Muscle of back (tissue), 11 donors: ENCODE results near the gene UBAC2. TPM values are rescaled to one million over a fixed set of nuclear protein-coding genes. Genes with fewer than 3 reads are reported as not detected.

Experiments used
- DNase-seq, 3 donors: peaks; one replicate each; pipeline versions ENCODE4 v3.0.0 to v3.0.0-alpha.2; 2013
- polyA plus RNA-seq, 10 donors: library from polyadenylated mRNA; unstranded; fragments of 120-200 nt; gene quantifications; one replicate each; pipeline ENCODE4 v1.2.1, GENCODE V29; 2013; ENCODE audit not compliant: insufficient read length in 10 of 10

UBAC2 gene
- polyA plus RNA-seq, 10 donors: 70.5 to 93.7 (median 80.4) TPM

- DNase-seq: no peak
These were observed 133.6 kb downstream of the UBAC2 start for GRCh38 chr13:99334221-99334620.

GRCh38 chr13:99335087-99335486 lies 134.4 kb downstream of the UBAC2 start:
- no peak for DNase-seq

GRCh38 chr13:99335603-99336002 lies 134.9 kb downstream of the UBAC2 start:
- no peak for DNase-seq

GRCh38 chr13:99339230-99339721 lies 138.6 kb downstream of the UBAC2 start:
- no peak for DNase-seq

GRCh38 chr13:99339736-99340397 lies 139.2 kb downstream of the UBAC2 start:
- DNase-seq: no peak

GRCh38 chr13:99340638-99341037 lies 140.0 kb downstream of the UBAC2 start:
- DNase-seq: no peak

- DNase-seq: no peak
These were observed 141.5 kb downstream of the UBAC2 start for GRCh38 chr13:99341969-99342722.

GRCh38 chr13:99342723-99343315 lies 142.2 kb downstream of the UBAC2 start:
- no peak for DNase-seq

GRCh38 chr13:99344610-99345208 lies 144.1 kb downstream of the UBAC2 start:
- no peak for DNase-seq

GRCh38 chr13:99345345-99345744 lies 144.7 kb downstream of the UBAC2 start:
- no peak for DNase-seq

- DNase-seq: no peak
These were observed 145.8 kb downstream of the UBAC2 start for GRCh38 chr13:99346335-99347042.

- DNase-seq: no peak
These were observed 146.8 kb downstream of the UBAC2 start for GRCh38 chr13:99347335-99347878.

GRCh38 chr13:99347911-99348451 lies 147.3 kb downstream of the UBAC2 start:
- no peak for DNase-seq

- no peak for DNase-seq
These were observed 149.5 kb downstream of the UBAC2 start for GRCh38 chr13:99350191-99350590.

- no peak for DNase-seq
These were observed 151.1 kb downstream of the UBAC2 start for GRCh38 chr13:99351772-99352171.

GRCh38 chr13:99352351-99353245 lies 151.9 kb downstream of the UBAC2 start:
- DNase-seq: no peak

- no peak for DNase-seq
These were observed 152.6 kb downstream of the UBAC2 start for GRCh38 chr13:99353246-99353600.

GRCh38 chr13:99353836-99354235 lies 153.2 kb downstream of the UBAC2 start:
- peak in 1 of 3 donors; percentile 33 for DNase-seq

- no peak for DNase-seq
These were observed 153.8 kb downstream of the UBAC2 start for GRCh38 chr13:99354371-99354951.
